A673 (cell line): ENCODE measurements around the gene ARL4D.

Experiments used
- EZH2 ChIP-seq: fragments of 200-600 bp; sonication (generic); IDR thresholded peaks from 2 replicates; pipeline ENCODE4 v1.6.1; 2017; ENCODE audit warnings: borderline replicate concordance, low read depth, mild to moderate bottlenecking, mixed read lengths, antibody characterized with exemption, low read length; ENCODE audit not compliant: poor library complexity, severe bottlenecking
- TF ChIP-seq, protein P1 (sequence below): fragments of 300-800, 200-600 bp; sonication (generic); conservative IDR thresholded peaks from 2 replicates; pipeline ENCODE4 v1.5.1; 2017; ENCODE audit warnings: low read depth, mild to moderate bottlenecking, antibody characterized with exemption, low read length, moderate library complexity, mixed read lengths

- TF ChIP-seq, protein P1, sequence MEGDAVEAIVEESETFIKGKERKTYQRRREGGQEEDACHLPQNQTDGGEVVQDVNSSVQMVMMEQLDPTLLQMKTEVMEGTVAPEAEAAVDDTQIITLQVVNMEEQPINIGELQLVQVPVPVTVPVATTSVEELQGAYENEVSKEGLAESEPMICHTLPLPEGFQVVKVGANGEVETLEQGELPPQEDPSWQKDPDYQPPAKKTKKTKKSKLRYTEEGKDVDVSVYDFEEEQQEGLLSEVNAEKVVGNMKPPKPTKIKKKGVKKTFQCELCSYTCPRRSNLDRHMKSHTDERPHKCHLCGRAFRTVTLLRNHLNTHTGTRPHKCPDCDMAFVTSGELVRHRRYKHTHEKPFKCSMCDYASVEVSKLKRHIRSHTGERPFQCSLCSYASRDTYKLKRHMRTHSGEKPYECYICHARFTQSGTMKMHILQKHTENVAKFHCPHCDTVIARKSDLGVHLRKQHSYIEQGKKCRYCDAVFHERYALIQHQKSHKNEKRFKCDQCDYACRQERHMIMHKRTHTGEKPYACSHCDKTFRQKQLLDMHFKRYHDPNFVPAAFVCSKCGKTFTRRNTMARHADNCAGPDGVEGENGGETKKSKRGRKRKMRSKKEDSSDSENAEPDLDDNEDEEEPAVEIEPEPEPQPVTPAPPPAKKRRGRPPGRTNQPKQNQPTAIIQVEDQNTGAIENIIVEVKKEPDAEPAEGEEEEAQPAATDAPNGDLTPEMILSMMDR, result no peak
- TF ChIP-seq EZH2, result no peak
Measured at GRCh38 chr17:43439041-43439440, 40.2 kb downstream of the ARL4D start.
